Measurements from ENCODE around the gene NIPBL. TPM values are rescaled to one million over a fixed set of nuclear protein-coding genes. Genes with fewer than 3 reads are reported as not detected.

The NIPBL gene
- total RNA-seq, 1 experiment from 2014 or later, result 45.1 TPM

DNA sequence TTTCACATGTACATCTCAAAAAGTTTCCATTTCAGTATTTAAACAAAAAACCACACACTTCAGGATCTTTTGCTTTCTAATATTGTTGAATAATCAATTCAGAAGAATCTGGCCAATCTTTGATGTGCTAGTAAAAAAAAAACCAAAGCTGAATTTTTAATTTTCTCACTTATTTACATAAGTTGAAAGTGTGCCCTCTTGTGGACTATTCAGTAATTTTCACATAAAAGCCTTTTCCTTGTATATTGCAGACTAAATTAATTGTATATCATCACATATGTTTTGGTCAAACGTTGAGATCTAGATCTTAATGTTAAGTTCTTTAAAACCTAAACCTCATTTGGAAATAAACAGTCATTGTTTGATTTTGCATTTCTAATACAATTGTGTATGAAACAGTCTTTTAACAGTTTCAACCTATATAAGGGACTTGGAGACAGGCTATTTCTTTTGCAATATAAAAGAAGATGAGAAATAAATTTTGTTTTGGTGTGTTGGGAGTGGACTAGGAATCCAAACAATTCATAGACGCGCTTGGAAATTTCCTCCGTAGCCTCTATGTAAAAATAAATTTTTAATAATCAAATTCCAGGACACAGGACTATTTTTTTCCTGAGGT, 68.1 kb downstream of the NIPBL start:
- CTCF ChIA-PET, result interaction anchor here (0.6 to 1.1 kb wide), 10 partner anchors 11 to 210 kb away, joined by 3 to 7 read pairs (median 4); no protein-coding TSS in a partner anchor
- Histone ChIP-seq H3K79me2 (ENCODE audit: insufficient read depth, low read length) (peaks cover 78% of the 10 kb centered on the region), H3K9me3 (ENCODE audit: control insufficient read depth in 1 of 2, insufficient read depth in 1 of 2, low read depth in 1 of 2, low read length in 2 of 2) (no peaks in the 10 kb centered on the region), H3K9me2 (ENCODE audit: insufficient read depth) (no peaks in the 10 kb centered on the region), H3K36me3 (ENCODE audit: control insufficient read depth in 1 of 2, insufficient read depth in 2 of 2, low read length in 2 of 2) (no peaks in the 10 kb centered on the region), H3K4me1 (ENCODE audit: control insufficient read depth in 1 of 2, insufficient read depth in 2 of 2, low read length in 2 of 2) (peaks cover under 1 to 3% of the 10 kb centered on the region in 2 experiments; a peak in 3 of 4 replicates), H3K9ac (ENCODE audit: low read length) (no peak overlapping the region), H3K4me2 (ENCODE audit: low read length) (no peak overlapping the region), H3K27me3 (ENCODE audit: insufficient read depth, low read length) (no peaks in the 10 kb centered on the region), H3K27ac (ENCODE audit: low read depth, low read length) (no peak overlapping the region), H2AFZ (ENCODE audit: low read depth, low read length, poor library complexity, severe bottlenecking) (no peak overlapping the region), H3K4me3 (replicated peaks in 1 of 2; ENCODE audit: low read depth in 1 of 2, low read length in 2 of 2) (no peak overlapping the region), H4K20me1 (ENCODE audit: insufficient read depth) (peaks cover 21% of the 10 kb centered on the region; the same call in 1 of the 2 replicates)
- no TSS peak for BruUV-seq (replicated peaks)
- ATAC-seq, result no peak
- intact Hi-C loops (cut with micrococcal nuclease), result loop anchor here (5.0 kb wide), 2 partner anchors 67 to 202 kb away; partner anchors contain the start of gene NIPBL
- RAD21 ChIA-PET (ENCODE audit: low non-redundant PET in 1 of 2, low total read pairs in 2 of 2, uncharacterized antibody in 2 of 2, unreplicated experiment in 2 of 2), result no interaction called here
- peak; percentile 51 for DNase-seq (ENCODE audit: low read depth, low spot score)
- TF ChIP-seq CEBPB (IDR thresholded peaks at IDR 0.05; ENCODE audit: low read depth) (no peak), POLR2A (IDR thresholded peaks at IDR 0.05; ENCODE audit: borderline replicate concordance, extremely low read depth, insufficient read depth, insufficient read length) (no peak), REST (IDR thresholded peaks at IDR 0.05; ENCODE audit: low read depth) (no peak), CTCF (IDR thresholded peaks at IDR 0.05 in 2 of 3, conservative IDR thresholded peaks at IDR 0.05 in 1 of 3; ENCODE audit: borderline replicate concordance in 1 of 3, insufficient read depth in 1 of 3, low read depth in 2 of 3, low read length in 2 of 3) (peak; percentile 15 to 68 (median 36); a peak in 4 of 6 replicates), FOSL1 (IDR thresholded peaks at IDR 0.05; ENCODE audit: low read depth) (no peak), RAD21 (IDR thresholded peaks at IDR 0.05; ENCODE audit: low read depth) (peak; percentile 26; the same call in 1 of the 2 replicates), ZFX (IDR thresholded peaks at IDR 0.05) (no peak), POLR2AphosphoS5 (IDR thresholded peaks at IDR 0.05; ENCODE audit: low read depth, low read length) (no peak), YY1 (IDR thresholded peaks at IDR 0.05; ENCODE audit: extremely low read depth, insufficient replicate concordance, low read depth, low read length) (no peak), EZH2phosphoT487 (IDR thresholded peaks at IDR 0.05; ENCODE audit: borderline replicate concordance) (no peak), CBX3 (IDR thresholded peaks at IDR 0.05; ENCODE audit: low read depth) (no peak), EGR1 (IDR thresholded peaks at IDR 0.05; ENCODE audit: low read depth) (no peak), SP1 (IDR thresholded peaks at IDR 0.05; ENCODE audit: low read depth) (no peak), MAX (IDR thresholded peaks at IDR 0.05) (no peak), SRF (IDR thresholded peaks at IDR 0.05; ENCODE audit: low read depth) (no peak), EZH2 (IDR thresholded peaks at IDR 0.05) (no peak)
- TF ChIP-seq, protein P1, sequence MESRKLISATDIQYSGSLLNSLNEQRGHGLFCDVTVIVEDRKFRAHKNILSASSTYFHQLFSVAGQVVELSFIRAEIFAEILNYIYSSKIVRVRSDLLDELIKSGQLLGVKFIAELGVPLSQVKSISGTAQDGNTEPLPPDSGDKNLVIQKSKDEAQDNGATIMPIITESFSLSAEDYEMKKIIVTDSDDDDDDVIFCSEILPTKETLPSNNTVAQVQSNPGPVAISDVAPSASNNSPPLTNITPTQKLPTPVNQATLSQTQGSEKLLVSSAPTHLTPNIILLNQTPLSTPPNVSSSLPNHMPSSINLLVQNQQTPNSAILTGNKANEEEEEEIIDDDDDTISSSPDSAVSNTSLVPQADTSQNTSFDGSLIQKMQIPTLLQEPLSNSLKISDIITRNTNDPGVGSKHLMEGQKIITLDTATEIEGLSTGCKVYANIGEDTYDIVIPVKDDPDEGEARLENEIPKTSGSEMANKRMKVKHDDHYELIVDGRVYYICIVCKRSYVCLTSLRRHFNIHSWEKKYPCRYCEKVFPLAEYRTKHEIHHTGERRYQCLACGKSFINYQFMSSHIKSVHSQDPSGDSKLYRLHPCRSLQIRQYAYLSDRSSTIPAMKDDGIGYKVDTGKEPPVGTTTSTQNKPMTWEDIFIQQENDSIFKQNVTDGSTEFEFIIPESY (IDR thresholded peaks at IDR 0.05; ENCODE audit: extremely low read depth, insufficient replicate concordance, low read length), result no peak
- POLR2A ChIA-PET, result no interaction called here
